Neural cell (in vitro differentiated cells): ENCODE results near the gene SKP1. TPM values are rescaled to one million over a fixed set of nuclear protein-coding genes. Genes with fewer than 3 reads are reported as not detected.

Experiments
- H2AFZ ChIP-seq: fragments of 200-600, 300-800 bp; sonication (generic), shearing (Covaris generic); 2 replicates; pipeline ENCODE4 v1.6.0; 2014; ENCODE audit warnings: low read depth, mild to moderate bottlenecking, antibody characterized with exemption, low read length, moderate library complexity
- H3F3A ChIP-seq: fragments of 200-600 bp; shearing (Covaris generic); 2 replicates; pipeline ENCODE4 v1.6.1; 2016; ENCODE audit warnings: mild to moderate bottlenecking, moderate library complexity, mixed read lengths, antibody characterized with exemption, low read length; ENCODE audit not compliant: insufficient read depth, poor library complexity, severe bottlenecking
- H3K27ac ChIP-seq: fragments of 200-600, 300-800 bp; sonication (generic), shearing (Covaris generic); 2 replicates; pipeline ENCODE4 v1.5.1; 2014; ENCODE audit warnings: mild to moderate bottlenecking, low read length, moderate library complexity
- H3K27me3 ChIP-seq: fragments of 300-800, 200-600 bp; sonication (generic), shearing (Covaris generic); 2 replicates; pipeline ENCODE4 v1.6.0; 2014; ENCODE audit warnings: mild to moderate bottlenecking, low read depth, low read length, moderate library complexity; ENCODE audit not compliant: insufficient read depth
- H3K36me3 ChIP-seq: fragments of 300-800, 200-600 bp; sonication (generic), shearing (Covaris generic); 2 replicates; pipeline ENCODE4 v1.5.1; 2014; ENCODE audit warnings: mild to moderate bottlenecking, antibody characterized with exemption, low read length, moderate library complexity; ENCODE audit not compliant: insufficient read depth
- H3K4me2 ChIP-seq: fragments of 300-800, 200-600 bp; sonication (generic), shearing (Covaris generic); 2 replicates; pipeline ENCODE4 v1.6.0; 2014; ENCODE audit warnings: mild to moderate bottlenecking, low read length
- H3K4me3 ChIP-seq: fragments of 300-800, 200-600 bp; sonication (generic), shearing (Covaris generic); 2 replicates; pipeline ENCODE4 v1.5.1; 2014; ENCODE audit warnings: mild to moderate bottlenecking, low read length, moderate library complexity
- H3K79me2 ChIP-seq: fragments of 200-600 bp; shearing (Covaris generic); replicated peaks from 2 replicates; pipeline ENCODE4 v1.6.0; 2014; ENCODE audit warnings: mild to moderate bottlenecking, low read length, moderate library complexity; ENCODE audit not compliant: insufficient read depth
- H3K9ac ChIP-seq: fragments of 300-800, 200-600 bp; sonication (generic), shearing (Covaris generic); 2 replicates; pipeline ENCODE4 v1.6.1; 2016; ENCODE audit warnings: mild to moderate bottlenecking, low read length, mixed read lengths
- H3K9me2 ChIP-seq: fragments of 200-600 bp; shearing (Covaris generic); 2 replicates; pipeline ENCODE4 v1.6.1; 2016; ENCODE audit warnings: mild to moderate bottlenecking, low read length, mixed read lengths; ENCODE audit not compliant: insufficient read depth
- H3K9me3 ChIP-seq: fragments of 200-600, 300-800 bp; sonication (generic), shearing (Covaris generic); 2 replicates; pipeline ENCODE4 v1.6.1; 2016; ENCODE audit warnings: mild to moderate bottlenecking, mixed run types, low read length, moderate library complexity, mixed read lengths
- H4K20me1 ChIP-seq: fragments of 200-600 bp; shearing (Covaris generic); 2 replicates; pipeline ENCODE4 v1.6.1; 2016; ENCODE audit warnings: mild to moderate bottlenecking, mixed run types; ENCODE audit not compliant: insufficient read depth
- EP300 ChIP-seq: fragments of 450-650 bp; conservative IDR thresholded peaks from 2 replicates; pipeline ENCODE4 v1.6.1; 2014; ENCODE audit warnings: antibody characterized with exemption, mild to moderate bottlenecking, moderate library complexity; ENCODE audit not compliant: poor library complexity, severe bottlenecking
- EZH2 ChIP-seq: fragments of 200-600, 300-800 bp; shearing (Covaris generic), sonication (generic); IDR thresholded peaks from 2 replicates; pipeline ENCODE4 v1.6.1; 2014; ENCODE audit warnings: antibody characterized with exemption, low read length, borderline replicate concordance, mild to moderate bottlenecking; ENCODE audit not compliant: insufficient read depth, poor library complexity, severe bottlenecking
- MXI1 ChIP-seq: fragments of 450-650 bp; conservative IDR thresholded peaks from 2 replicates; pipeline ENCODE4 v1.6.1; 2014; ENCODE audit warnings: antibody characterized with exemption, mild to moderate bottlenecking; ENCODE audit not compliant: poor library complexity, severe bottlenecking
- POLR2AphosphoS5 ChIP-seq: IDR thresholded peaks from 2 replicates; pipeline ENCODE4 v1.6.1; 2012
- RAD21 ChIP-seq: fragments of 450-650 bp; conservative IDR thresholded peaks from 2 replicates; pipeline ENCODE4 v1.6.1; 2014; ENCODE audit warnings: antibody characterized with exemption, mild to moderate bottlenecking, moderate library complexity
- SMC3 ChIP-seq: fragments of 450-650 bp; conservative IDR thresholded peaks from 2 replicates; pipeline ENCODE4 v1.6.1; 2014; ENCODE audit warnings: antibody characterized with exemption, mild to moderate bottlenecking, moderate library complexity; ENCODE audit not compliant: poor library complexity
- TAF1 ChIP-seq: IDR thresholded peaks from 2 replicates; pipeline ENCODE4 v1.6.1; 2012; ENCODE audit warnings: low read depth
- polyA plus RNA-seq: library from polyadenylated mRNA; depleted of rRNA; stranded (reverse); fragments of >200 nt; gene quantifications from 2 replicates; pipeline ENCODE4 v1.2.3, GENCODE V29; 2014
- TF ChIP-seq, protein P1 (sequence below): IDR thresholded peaks from 2 replicates; pipeline ENCODE4 v1.6.1; 2012; ENCODE audit warnings: borderline replicate concordance
- TF ChIP-seq, protein P2 (sequence below): fragments of 450-650 bp; IDR thresholded peaks from 2 replicates; pipeline ENCODE4 v1.5.1; 2014; ENCODE audit warnings: antibody characterized with exemption, mild to moderate bottlenecking, moderate library complexity; ENCODE audit not compliant: poor library complexity, severe bottlenecking

The SKP1 gene
- polyA plus RNA-seq, 1 donor from 2014 or later, result 1,492 TPM

DNA sequence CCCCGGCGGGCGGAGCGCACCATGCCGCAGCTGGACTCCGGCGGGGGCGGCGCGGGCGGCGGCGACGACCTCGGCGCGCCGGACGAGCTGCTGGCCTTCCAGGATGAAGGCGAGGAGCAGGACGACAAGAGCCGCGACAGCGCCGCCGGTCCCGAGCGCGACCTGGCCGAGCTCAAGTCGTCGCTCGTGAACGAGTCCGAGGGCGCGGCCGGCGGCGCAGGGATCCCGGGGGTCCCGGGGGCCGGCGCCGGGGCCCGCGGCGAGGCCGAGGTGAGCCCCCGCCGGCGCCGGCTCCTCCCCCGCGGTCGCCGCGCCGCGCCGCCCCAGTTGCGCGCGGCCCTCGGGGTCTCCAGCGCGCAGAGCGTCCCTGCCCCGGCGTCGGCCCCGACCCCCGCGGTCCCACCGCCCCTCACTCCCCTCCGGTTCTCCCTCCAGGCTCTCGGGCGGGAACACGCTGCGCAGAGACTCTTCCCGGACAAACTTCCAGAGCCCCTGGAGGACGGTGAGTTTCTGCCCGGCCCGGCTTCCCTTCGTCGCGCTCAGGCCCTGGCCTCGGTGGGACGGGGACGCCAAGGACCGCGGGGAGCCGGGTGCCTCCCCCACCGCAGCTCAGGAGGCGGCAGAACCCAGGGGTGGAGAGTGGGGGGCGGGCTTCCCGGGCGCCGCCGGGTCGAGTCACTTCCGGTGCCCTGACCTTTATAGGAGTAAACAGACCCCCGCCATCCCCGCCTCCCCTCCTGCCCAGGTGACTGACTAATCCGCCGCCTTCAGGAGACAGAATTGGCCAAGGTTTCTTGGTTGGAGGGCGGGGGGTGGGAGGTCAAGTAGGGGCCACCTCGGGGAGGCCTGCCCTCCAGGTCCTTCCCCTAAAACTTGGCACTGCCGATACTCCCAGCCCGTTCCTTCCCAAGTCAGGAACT is 61.6 kb downstream of the SKP1 start:
- Histone ChIP-seq H3K9me2 (no peaks in the 10 kb centered on the region), H4K20me1 (no peaks in the 10 kb centered on the region), H3F3A (no peaks in the 10 kb centered on the region), H2AFZ (no peak overlapping the region), H3K4me2 (no peak overlapping the region), H3K27ac (no peak overlapping the region), H3K27me3 (peaks cover 34% of the 10 kb centered on the region), H3K9ac (peak overlapping the region; percentile 48), H3K36me3 (no peaks in the 10 kb centered on the region), H3K9me3 (no peaks in the 10 kb centered on the region), H3K4me3 (peak overlapping the region; percentile 59), H3K79me2 (no peaks in the 10 kb centered on the region)
- TF ChIP-seq TAF1 (no peak), RAD21 (no peak), EP300 (no peak), EZH2 (no peak), SMC3 (no peak), MXI1 (no peak), POLR2AphosphoS5 (no peak)
- TF ChIP-seq, protein P1, sequence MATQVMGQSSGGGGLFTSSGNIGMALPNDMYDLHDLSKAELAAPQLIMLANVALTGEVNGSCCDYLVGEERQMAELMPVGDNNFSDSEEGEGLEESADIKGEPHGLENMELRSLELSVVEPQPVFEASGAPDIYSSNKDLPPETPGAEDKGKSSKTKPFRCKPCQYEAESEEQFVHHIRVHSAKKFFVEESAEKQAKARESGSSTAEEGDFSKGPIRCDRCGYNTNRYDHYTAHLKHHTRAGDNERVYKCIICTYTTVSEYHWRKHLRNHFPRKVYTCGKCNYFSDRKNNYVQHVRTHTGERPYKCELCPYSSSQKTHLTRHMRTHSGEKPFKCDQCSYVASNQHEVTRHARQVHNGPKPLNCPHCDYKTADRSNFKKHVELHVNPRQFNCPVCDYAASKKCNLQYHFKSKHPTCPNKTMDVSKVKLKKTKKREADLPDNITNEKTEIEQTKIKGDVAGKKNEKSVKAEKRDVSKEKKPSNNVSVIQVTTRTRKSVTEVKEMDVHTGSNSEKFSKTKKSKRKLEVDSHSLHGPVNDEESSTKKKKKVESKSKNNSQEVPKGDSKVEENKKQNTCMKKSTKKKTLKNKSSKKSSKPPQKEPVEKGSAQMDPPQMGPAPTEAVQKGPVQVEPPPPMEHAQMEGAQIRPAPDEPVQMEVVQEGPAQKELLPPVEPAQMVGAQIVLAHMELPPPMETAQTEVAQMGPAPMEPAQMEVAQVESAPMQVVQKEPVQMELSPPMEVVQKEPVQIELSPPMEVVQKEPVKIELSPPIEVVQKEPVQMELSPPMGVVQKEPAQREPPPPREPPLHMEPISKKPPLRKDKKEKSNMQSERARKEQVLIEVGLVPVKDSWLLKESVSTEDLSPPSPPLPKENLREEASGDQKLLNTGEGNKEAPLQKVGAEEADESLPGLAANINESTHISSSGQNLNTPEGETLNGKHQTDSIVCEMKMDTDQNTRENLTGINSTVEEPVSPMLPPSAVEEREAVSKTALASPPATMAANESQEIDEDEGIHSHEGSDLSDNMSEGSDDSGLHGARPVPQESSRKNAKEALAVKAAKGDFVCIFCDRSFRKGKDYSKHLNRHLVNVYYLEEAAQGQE, result no peak
- TF ChIP-seq, protein P2, sequence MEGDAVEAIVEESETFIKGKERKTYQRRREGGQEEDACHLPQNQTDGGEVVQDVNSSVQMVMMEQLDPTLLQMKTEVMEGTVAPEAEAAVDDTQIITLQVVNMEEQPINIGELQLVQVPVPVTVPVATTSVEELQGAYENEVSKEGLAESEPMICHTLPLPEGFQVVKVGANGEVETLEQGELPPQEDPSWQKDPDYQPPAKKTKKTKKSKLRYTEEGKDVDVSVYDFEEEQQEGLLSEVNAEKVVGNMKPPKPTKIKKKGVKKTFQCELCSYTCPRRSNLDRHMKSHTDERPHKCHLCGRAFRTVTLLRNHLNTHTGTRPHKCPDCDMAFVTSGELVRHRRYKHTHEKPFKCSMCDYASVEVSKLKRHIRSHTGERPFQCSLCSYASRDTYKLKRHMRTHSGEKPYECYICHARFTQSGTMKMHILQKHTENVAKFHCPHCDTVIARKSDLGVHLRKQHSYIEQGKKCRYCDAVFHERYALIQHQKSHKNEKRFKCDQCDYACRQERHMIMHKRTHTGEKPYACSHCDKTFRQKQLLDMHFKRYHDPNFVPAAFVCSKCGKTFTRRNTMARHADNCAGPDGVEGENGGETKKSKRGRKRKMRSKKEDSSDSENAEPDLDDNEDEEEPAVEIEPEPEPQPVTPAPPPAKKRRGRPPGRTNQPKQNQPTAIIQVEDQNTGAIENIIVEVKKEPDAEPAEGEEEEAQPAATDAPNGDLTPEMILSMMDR, result no peak

DNA sequence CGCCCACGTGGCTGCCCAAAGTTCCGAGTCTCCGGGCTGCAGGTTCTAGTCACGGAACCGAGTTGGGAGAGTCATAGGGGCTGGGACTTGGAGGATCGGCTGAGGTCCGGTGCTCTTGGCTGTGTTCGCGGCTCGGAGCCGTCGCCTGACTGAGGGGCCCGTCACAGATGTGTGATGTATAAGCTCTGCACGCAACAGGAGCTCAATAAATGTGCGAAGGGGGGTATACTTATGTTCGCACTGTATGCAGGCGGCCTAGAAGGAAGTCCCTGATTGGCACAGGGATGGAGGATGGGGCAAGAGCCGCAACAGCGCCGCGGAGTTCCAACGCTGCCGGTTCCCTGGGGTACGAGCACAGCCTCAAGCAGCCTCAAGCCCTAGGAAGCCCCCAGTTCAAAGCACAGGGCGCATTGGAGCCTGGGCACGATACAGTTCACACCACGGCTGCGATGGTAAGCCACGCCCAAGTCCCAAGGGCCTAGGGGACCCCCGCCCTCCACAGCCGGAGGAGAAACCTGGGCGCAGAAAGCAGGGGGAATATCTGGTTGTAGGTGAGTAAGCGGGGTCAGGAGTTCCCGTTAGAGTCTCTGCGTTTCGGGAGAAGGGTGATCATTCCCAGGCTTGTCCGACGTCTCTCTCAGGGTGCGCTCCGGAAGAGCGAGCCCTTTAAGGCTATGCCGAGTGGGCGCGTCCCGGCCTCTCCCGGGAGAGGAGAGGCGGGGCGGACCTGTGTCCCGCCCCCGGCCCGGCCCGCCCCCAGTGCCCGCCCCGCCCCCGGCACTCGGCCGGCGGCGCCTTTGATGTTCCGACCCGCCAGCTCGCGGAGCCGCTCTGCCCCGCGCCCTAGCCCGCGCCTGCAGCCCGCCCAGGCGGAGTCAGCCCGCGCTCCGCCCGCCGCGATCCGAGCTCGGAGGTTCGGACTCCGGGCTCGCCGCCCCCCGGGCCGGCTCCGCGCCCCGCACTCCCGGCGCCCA is 62.6 kb downstream of the SKP1 start, which contains the start of gene TCF7:
TSS of gene TCF7 (plus strand) at position 780 of the 974 bp plus-strand sequence. CDS start 226 bp downstream, outside the sequence.
- Histone ChIP-seq H3K36me3 (no peaks in the 10 kb centered on the region), H3K9me2 (no peaks in the 10 kb centered on the region), H3K4me3 (peak within 1 kb of the TSS; percentile 74), H3K9ac (peak within 1 kb of the TSS; percentile 48), H3K27ac (no peak within 1 kb of the TSS), H3K79me2 (no peaks in the 10 kb centered on the region), H3K27me3 (peaks cover 34% of the 10 kb centered on the region), H4K20me1 (no peaks in the 10 kb centered on the region), H3F3A (no peaks in the 10 kb centered on the region), H3K4me2 (peak within 1 kb of the TSS; percentile 61), H2AFZ (peak within 1 kb of the TSS; percentile 52), H3K9me3 (no peaks in the 10 kb centered on the region)
- TF ChIP-seq TAF1 (no peak), POLR2AphosphoS5 (peak; percentile 4), SMC3 (no peak), RAD21 (peak; percentile 12), MXI1 (no peak), EP300 (no peak), EZH2 (no peak)
- TF ChIP-seq, protein P1, result no peak
- TF ChIP-seq, protein P2, result peak; percentile 18
